Central memory CD8-positive, alpha-beta T cell (primary cell): ENCODE measurements around the gene PTCH2.

ENCODE experiments used
- ATAC-seq: fragments of 150-1000 bp; cut with Tn5 transposase; replicated peaks from 2 replicates; pipeline ENCODE4 v1.10.0; 2022; ENCODE audit warnings: mild to moderate bottlenecking, moderate FRiP score, moderate number of reproducible peaks; ENCODE audit not compliant: poor library complexity, severe bottlenecking; ENCODE audit errors: extremely low read depth
- DNase-seq, 2 donors: peaks; one replicate each; pipeline ENCODE4 v3.0.0; 2021; ENCODE audit warnings: low spot score in 2 of 2
- H3K27ac Mint-ChIP-seq: one replicate; pipeline ENCODE4 v1.8.0; 2022; ENCODE audit warnings: low read depth, mild to moderate bottlenecking, moderate library complexity, mixed read lengths
- H3K27me3 Mint-ChIP-seq: one replicate; pipeline ENCODE4 v1.8.0; 2022; ENCODE audit warnings: mixed read lengths
- H3K36me3 Mint-ChIP-seq: one replicate; pipeline ENCODE4 v1.8.0; 2022; ENCODE audit warnings: mild to moderate bottlenecking, moderate library complexity, mixed read lengths; ENCODE audit not compliant: insufficient read depth
- H3K4me1 Mint-ChIP-seq: one replicate; pipeline ENCODE4 v1.8.0; 2022; ENCODE audit warnings: mixed read lengths
- H3K4me3 Mint-ChIP-seq: one replicate; pipeline ENCODE4 v1.8.0; 2022; ENCODE audit warnings: mild to moderate bottlenecking, moderate library complexity, mixed read lengths
- H3K9me3 Mint-ChIP-seq: one replicate; pipeline ENCODE4 v1.8.0; 2022; ENCODE audit warnings: mixed read lengths

Gene PTCH2

DNA sequence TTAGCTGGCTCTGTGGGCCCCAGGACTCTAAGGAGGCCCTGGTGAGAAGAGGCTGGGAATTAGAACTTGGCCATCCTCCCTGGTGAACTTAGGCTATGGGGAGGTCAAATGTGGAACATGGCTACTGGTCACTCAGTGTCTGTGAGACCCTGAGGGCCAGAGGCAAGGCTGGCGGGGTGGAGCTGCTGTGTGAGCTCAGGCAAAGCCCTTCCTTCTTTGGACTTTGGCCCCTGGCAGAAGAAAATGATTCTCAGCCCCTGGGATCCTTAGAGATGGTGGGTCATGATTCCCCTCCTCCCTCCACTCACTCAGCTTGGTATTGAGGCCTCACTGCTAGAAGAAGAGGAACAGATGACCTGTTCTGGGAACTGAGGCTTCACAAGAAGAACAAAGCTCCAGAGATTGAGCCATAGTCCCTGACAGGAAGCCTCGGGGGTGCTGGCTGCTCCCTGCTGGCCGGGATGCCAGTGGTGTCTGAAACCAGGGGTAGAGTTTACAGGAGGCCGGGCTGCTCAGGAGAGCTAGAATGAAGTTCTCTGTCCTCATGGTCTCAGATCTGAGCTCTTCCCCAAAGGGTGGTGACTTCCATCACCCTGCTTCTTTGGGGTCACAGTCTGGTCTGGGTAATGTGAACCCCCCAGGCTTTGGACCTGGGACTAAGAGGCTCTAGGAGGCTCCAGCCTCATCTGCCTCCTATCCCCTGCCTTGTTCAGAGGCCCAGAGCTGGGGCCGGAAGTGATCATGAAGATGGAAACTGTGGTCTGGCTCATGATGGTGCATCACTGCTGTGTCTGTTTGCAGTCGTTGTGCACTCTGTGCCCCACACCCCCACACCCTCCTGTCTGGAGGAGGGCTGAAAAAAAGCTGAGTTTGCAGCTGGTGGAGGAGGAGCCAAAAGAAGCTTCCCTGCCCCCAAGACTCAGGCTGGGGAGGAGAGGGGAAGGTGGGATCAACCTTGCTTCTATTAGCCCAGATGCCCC is 33.8 kb downstream of the PTCH2 start:
- peak; percentile 74 for ATAC-seq
- H3K9me3 Mint-ChIP-seq, result no peaks in the 10 kb centered on the region
- no peaks in the 10 kb centered on the region for H3K27me3 Mint-ChIP-seq
- H3K36me3 Mint-ChIP-seq, result peaks cover 56% of the 10 kb centered on the region
- peak overlapping the region; percentile 74 for H3K4me3 Mint-ChIP-seq
- H3K27ac Mint-ChIP-seq, result peak overlapping the region; percentile 100
- peak; percentile 62 to 87 for DNase-seq
- peaks cover 59% of the 10 kb centered on the region for H3K4me1 Mint-ChIP-seq

DNA sequence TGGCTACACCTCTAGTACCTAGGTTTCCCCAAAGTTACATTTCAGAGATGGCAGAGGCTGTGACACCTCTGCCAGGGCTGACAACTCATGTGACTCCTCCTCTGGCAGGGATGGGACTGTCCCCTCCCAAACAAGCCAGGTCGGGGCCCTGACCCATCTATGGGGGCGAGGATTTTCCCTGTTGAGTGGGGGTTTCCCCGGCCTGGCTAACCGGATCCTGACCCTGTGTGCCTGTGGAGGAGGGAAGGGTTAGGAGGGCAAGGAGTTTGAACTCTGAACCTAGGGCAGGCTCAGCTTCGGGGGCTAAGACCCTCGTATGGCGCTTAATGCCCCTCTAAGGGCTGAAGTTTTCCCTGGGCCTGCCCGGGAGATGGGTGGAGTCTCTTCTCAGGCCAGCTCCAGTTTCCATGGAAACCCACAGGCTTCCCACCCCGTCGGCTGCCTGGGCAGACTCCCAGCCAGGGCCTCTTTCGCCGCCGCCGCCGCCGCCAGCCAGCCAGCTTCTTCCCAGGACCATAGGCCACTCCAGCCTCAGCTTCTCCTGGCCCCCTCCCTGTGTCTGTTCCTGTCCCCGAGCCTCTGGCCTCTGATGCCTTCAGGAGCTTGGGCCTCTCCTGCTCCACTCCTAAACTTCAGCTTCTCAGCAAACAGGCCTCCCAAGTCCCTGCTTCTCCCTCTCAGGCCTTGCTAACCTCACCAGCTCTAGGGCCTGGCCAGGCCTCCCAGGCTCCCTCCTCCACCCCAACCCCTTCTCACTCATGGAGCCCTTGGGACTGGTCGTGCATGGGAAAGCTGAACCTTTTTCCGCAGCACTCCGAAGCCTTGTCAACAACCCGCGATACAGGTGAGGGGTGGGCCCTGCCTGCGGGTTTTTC is 34.8 kb downstream of the PTCH2 start, which contains the start of gene BTBD19:
TSS of gene BTBD19 (plus strand) at position 461 of the 875 bp plus-strand sequence. CDS start at position 759, 298 bp downstream.
- ATAC-seq, result peak; percentile 2
- H3K9me3 Mint-ChIP-seq, result no peaks in the 10 kb centered on the region
- H3K4me3 Mint-ChIP-seq, result peak within 1 kb of the TSS; percentile 74

DNA sequence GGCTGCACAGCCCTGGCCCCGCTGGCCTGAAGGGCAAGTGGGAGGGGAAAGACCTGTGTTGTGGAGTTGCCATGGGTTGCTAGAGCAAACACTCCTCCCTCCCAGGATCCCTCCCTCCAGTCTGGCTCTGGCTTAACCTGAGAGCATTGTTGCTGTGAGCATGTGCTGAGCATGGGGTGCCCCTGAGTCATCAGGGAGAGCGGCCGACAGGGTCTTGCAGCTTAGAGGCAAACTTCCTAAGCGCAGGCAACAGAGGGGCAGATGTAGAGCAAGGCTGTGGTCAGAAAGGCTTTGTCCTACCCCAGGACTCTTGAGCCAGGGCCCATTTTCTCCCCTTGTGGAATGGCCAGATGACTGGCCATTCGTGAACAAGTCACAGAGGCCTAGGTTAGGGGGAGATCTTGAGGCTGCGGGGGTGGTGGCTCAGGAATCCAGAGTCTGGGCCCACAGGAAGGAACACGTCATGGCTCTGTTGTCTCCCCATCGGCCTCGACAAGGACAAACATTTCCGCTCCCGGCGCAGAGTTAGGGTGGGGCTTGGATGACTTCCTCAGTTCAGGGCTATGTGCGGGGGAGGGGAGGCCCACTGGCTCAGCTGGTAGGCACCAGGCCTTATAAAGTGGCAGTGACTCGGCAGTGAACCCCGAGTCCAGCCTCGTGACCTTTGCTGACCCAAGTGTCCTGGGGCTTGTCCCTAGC is 35.5 kb downstream of the PTCH2 start:
- peaks cover 68% of the 10 kb centered on the region for H3K4me1 Mint-ChIP-seq
- peak overlapping the region; percentile 74 for H3K4me3 Mint-ChIP-seq
- ATAC-seq (peak; percentile 59), DNase-seq (peak; percentile 72 to 89)
- H3K27me3 Mint-ChIP-seq, result no peaks in the 10 kb centered on the region
- peak overlapping the region; percentile 100 for H3K27ac Mint-ChIP-seq
- no peaks in the 10 kb centered on the region for H3K9me3 Mint-ChIP-seq
- H3K36me3 Mint-ChIP-seq, result peaks cover 64% of the 10 kb centered on the region

More for the DNA sequence above, 34.8 kb downstream of the PTCH2 start, which contains the start of gene BTBD19:
- DNase-seq, result no peak
- H3K27ac Mint-ChIP-seq, result peak within 1 kb of the TSS; percentile 100
- peaks cover 58% of the 10 kb centered on the region for H3K36me3 Mint-ChIP-seq
- H3K4me1 Mint-ChIP-seq, result peaks cover 61% of the 10 kb centered on the region
- no peaks in the 10 kb centered on the region for H3K27me3 Mint-ChIP-seq

DNA sequence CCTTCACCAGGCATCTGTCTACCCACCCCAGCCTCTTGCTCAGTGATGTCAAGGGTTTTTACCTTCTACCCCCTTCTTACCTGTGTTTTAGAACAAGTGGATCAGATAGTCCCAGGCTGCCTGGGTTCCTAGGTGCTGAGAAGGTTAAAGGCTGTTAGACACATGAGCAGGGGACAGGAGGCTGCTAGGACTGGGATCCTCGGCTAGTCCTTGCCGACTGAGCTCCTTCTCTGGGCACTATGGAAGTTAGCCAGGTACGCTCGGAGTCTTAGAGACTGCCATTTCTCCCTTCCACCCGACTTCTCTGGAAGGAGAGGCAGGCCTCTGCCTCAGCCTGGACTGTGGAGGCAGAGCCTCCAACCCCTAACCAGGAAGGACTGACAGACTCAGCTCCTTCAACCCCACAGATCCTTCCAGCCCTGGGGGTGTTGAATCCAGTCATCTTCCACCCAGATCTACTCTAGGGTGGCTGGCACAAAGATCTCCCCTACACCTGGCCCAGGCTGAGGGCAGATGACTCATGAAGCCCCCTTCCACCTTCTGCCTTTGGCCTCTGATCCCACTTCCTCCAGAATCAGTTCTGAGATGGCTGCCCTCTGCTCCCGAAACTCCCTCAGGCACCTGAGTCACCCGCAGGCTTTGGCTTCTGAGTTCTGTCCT is 36.2 kb downstream of the PTCH2 start, which contains the start of gene DYNLT4:
TSS of gene DYNLT4 (minus strand) at position 648 of the 660 bp plus-strand sequence. CDS start 683 bp downstream, outside the sequence.
- peaks cover 67% of the 10 kb centered on the region for H3K36me3 Mint-ChIP-seq
- no peaks in the 10 kb centered on the region for H3K9me3 Mint-ChIP-seq
- peak within 1 kb of the TSS; percentile 74 for H3K4me3 Mint-ChIP-seq
- ATAC-seq (peak; percentile 0), DNase-seq (no peak)
- peak within 1 kb of the TSS; percentile 100 for H3K27ac Mint-ChIP-seq
- H3K4me1 Mint-ChIP-seq, result peaks cover 70% of the 10 kb centered on the region
- H3K27me3 Mint-ChIP-seq, result no peaks in the 10 kb centered on the region

DNA sequence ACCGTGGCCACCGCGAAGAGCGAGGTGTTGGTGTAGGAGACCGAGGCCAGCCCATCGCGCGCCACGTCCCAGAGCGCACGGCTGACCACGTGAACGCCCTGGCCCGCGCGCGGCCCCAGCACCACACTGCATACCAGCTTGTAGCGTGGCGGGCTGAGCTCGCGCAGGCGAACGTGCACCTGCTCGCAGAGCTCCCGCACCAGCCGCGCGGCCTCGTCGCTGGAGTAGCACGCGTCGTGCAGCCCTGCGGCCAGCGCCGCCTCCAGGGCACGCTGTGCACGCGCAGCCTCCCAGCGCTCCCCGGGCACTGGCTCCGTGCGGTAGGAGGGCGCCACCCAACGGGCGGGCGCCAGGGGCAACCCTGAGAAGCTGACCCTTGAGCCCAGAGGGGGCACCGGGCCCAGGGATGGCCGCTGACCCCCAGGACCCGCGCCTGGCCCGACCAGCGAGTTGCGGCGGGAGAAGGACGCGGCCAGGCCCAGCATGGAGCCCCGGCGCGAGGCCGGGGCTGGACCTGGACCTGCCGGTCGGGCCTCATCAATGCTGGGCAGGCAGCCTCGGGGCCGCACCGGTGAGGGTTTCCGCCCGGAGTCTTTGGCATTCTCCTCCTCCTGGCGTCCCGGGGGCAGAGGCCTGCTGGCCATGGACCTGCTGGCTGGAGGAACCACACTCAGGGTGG is 36.9 kb downstream of the PTCH2 start:
- Mint-ChIP-seq H3K4me1 (peaks cover 66% of the 10 kb centered on the region), H3K27me3 (no peaks in the 10 kb centered on the region)

DNA sequence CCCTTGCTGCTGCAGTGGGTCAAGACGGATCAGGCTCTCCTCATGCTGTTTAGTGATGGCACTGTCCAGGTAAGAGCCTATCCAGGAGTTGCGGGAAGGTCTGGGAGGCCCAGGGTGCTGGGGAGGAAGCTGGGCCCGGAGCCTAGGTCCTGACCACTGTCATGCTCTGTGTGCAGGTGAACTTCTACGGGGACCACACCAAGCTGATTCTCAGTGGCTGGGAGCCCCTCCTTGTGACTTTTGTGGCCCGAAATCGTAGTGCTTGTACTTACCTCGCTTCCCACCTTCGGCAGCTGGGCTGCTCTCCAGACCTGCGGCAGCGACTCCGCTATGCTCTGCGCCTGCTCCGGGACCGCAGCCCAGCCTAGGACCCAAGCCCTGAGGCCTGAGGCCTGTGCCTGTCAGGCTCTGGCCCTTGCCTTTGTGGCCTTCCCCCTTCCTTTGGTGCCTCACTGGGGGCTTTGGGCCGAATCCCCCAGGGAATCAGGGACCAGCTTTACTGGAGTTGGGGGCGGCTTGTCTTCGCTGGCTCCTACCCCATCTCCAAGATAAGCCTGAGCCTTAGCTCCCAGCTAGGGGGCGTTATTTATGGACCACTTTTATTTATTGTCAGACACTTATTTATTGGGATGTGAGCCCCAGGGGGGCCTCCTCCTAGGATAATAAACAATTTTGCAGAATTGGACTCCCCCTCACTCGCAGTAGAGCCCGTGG is 37.6 kb downstream of the PTCH2 start:
- H3K4me3 Mint-ChIP-seq, result peak overlapping the region; percentile 36
- peaks cover 75% of the 10 kb centered on the region for H3K36me3 Mint-ChIP-seq

More for the DNA sequence above, 36.9 kb downstream of the PTCH2 start:
- H3K9me3 Mint-ChIP-seq, result no peaks in the 10 kb centered on the region
- ATAC-seq (no peak), DNase-seq (no peak)
- peak overlapping the region; percentile 100 for H3K27ac Mint-ChIP-seq
- peaks cover 71% of the 10 kb centered on the region for H3K36me3 Mint-ChIP-seq
- peak overlapping the region; percentile 36 for H3K4me3 Mint-ChIP-seq

DNA sequence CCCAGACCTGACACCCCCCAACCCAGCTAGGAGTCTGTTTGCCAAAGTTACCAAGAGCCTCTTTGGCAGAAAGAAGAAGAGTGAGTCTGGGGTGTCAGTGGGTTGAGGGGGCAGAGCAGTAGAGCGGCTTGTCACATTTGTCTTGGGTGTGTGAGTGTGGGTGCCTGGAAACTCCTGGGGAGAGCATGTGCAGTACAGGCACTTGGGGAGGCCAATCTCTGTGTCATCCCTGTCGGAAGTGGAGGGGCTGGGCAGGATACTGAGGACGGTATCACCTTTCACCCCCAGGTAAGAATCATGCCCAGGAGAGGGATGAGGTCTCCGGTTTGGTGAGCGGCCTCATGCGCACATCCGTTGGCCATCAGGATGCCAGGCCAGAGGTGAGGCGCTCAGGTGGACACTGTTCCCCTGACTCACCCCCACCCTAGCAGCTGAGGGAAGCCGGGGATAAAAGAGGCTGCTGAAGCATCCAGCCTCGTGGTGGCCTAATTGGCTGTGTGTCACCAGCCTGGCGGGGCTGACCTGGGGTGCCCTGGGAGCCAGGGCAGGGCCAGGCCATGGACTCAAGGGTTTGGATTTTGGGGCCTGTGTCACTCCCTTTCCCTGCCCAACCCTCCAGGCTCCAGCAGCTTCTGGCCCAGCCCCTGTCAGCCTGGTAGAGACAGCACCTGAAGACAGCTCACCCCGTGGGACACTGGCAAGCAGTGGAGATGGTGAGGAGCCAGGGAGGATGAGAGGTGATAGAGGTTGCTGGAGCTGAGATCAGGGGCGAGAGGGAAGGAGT is 39.5 kb downstream of the PTCH2 start:
- peaks cover 70% of the 10 kb centered on the region for H3K36me3 Mint-ChIP-seq
- no peaks in the 10 kb centered on the region for H3K27me3 Mint-ChIP-seq
- DNase-seq, result no peak
- peak overlapping the region; percentile 63 for H3K4me3 Mint-ChIP-seq
- H3K4me1 Mint-ChIP-seq, result peaks cover 51% of the 10 kb centered on the region
- H3K27ac Mint-ChIP-seq, result peak overlapping the region; percentile 75
- no peak for ATAC-seq
- H3K9me3 Mint-ChIP-seq, result no peaks in the 10 kb centered on the region

More for the DNA sequence above, 37.6 kb downstream of the PTCH2 start:
- Mint-ChIP-seq H3K27ac (peak overlapping the region; percentile 75), H3K27me3 (no peaks in the 10 kb centered on the region), H3K4me1 (peaks cover 64% of the 10 kb centered on the region), H3K9me3 (no peaks in the 10 kb centered on the region)
- no peak for DNase-seq
- ATAC-seq, result no peak

DNA sequence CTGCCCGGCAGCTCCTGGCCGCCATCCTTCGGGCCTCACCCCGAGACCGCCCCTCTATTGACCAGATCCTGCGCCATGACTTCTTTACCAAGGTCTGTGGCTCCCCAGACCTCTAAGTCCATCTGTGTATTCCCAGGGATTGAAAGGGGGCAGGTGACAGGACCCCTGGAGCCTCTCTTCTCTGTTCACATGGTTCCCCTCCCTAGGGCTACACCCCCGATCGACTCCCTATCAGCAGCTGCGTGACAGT is 40.1 kb downstream of the PTCH2 start:
- peak overlapping the region; percentile 63 for H3K4me3 Mint-ChIP-seq
- ATAC-seq (no peak), DNase-seq (no peak)
- peaks cover 48% of the 10 kb centered on the region for H3K4me1 Mint-ChIP-seq
- peaks cover 68% of the 10 kb centered on the region for H3K36me3 Mint-ChIP-seq
- no peaks in the 10 kb centered on the region for H3K9me3 Mint-ChIP-seq
- H3K27me3 Mint-ChIP-seq, result no peaks in the 10 kb centered on the region
- peak overlapping the region; percentile 75 for H3K27ac Mint-ChIP-seq

DNA sequence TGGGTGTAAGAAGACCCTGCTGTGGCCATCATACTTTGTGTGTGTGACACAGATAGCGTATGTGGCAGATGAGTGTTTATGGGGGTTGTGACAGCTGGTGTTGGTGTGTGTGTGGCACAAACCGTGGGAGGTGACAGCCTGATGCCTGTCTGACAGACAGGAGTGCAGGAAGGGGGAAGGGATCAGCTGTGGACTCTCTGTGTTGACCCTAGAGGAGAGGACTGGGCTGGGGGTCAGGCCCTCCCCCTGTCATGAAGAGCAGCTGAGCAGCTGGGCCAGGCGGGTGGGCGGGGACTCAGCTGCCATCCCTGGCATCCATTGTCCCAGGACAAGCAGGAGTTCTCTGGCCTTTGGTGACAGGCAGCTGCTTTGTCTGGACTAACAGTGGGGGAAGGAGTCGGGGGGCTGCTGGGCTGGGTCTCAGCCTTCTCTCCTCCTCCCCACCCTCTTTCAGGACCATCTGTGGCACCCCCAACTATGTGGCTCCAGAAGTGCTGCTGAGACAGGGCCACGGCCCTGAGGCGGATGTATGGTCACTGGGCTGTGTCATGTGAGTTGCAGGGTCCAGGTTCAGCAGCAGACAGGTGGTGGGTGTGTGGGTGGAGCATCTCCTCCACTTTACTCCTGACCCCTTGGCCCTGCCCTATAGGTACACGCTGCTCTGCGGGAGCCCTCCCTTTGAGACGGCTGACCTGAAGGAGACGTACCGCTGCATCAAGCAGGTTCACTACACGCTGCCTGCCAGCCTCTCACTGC is 40.6 kb downstream of the PTCH2 start:
- Mint-ChIP-seq H3K4me3 (peak overlapping the region; percentile 64), H3K9me3 (no peaks in the 10 kb centered on the region), H3K27ac (peak overlapping the region; percentile 75), H3K4me1 (peaks cover 43% of the 10 kb centered on the region), H3K27me3 (no peaks in the 10 kb centered on the region), H3K36me3 (peaks cover 63% of the 10 kb centered on the region)
- no peak for DNase-seq
- no peak for ATAC-seq
